Occipital lobe (tissue), 2 donors: ENCODE measurements around the gene OR6A2. TPM values are rescaled to one million over a fixed set of nuclear protein-coding genes. Genes with fewer than 3 reads are reported as not detected.
"Not testable (repeated sequence)": the region's sequence is repeated elsewhere in the genome, so short reads cannot be mapped to it uniquely, and the experiment has no call there.

ENCODE experiments used
- DNase-seq: peaks from one replicate; lab custom pipeline; 2025; lab: John Stamatoyannopoulos, UW
- total RNA-seq: library from RNA; depleted of rRNA; stranded (reverse); fragments of >200 nt; gene quantifications from one replicate; pipeline ENCODE4 v1.2.3, GENCODE V29; 2014

Gene OR6A2
- total RNA-seq: 0.47 TPM

- DNase-seq: no peak
These were observed at the start of gene OR6A2 for GRCh38 chr11:6799402-6799801. TSS of gene OR6A2 (minus strand) at chr11:6799689. CDS start at chr11:6795708, 3,981 bp downstream.

DNA sequence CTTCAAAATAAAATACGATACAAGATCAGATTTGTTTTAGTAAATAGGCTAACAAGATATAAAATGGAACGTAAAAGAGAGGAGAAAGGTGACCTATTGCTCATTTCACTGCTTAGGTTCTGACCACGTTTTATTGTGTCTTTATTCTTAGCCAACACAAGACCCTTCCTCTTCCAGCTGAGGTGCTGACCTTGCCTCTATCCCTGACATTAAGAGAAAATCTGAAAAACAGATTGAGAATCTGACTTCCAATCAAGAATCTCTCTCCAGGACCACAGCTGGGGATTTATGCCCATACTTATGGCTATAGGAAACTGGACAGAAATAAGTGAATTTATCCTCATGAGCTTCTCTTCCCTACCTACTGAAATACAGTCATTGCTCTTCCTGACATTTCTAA lies 45.9 kb upstream of the OR6A2 start, which contains the start of gene OR10A5:
OR10A5 (plus strand) TSS at position 301 of the 400 bp plus-strand sequence; CDS start at position 301, 0 bp downstream.
- no peak for DNase-seq

DNA sequence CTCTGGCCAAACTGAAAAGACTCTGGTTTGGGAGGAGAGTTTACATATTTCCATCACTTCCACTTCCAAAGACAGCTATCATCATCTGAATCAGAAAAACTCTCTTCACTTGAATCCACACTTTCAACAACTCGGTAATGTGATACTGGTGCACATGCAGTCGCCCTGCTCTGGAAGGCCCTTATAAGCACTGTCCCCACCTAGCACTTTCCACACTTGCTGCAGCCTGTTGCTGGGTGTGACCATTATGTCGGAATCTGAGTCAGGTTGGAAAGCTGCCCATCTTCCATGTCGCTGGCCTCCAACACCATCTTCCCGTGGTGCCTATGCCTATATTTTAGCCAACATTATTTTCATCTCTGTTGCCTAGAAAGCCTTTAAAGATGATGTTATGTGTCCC lies 44.9 kb upstream of the OR6A2 start:
- DNase-seq: no peak

GRCh38 chr11:6843670-6844069 lies 44.2 kb upstream of the OR6A2 start:
- no peak for DNase-seq

GRCh38 chr11:6841694-6842093 lies 42.2 kb upstream of the OR6A2 start:
- no peak for DNase-seq

DNA sequence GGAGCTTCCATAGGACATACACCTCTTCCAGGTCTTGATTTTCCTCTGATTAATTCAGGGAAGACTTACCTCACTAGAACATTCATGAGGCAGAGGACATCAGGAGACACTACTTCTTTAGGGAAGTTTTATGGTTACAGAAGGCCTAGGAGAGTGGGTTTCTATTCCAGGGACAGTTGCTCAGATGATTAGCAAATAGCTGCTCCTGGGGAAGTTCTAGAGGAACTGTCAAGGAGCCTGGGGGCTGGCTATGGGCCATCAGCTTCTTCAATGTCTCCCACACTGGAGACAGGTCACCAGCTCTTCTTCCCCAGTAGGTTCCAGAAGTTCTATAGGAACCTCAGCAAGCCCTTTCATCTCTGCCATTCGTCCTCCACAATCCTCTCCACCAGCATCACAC lies 34.5 kb upstream of the OR6A2 start:
- no peak for DNase-seq

GRCh38 chr11:6833356-6833755 lies 33.9 kb upstream of the OR6A2 start:
- no peak for DNase-seq

DNA sequence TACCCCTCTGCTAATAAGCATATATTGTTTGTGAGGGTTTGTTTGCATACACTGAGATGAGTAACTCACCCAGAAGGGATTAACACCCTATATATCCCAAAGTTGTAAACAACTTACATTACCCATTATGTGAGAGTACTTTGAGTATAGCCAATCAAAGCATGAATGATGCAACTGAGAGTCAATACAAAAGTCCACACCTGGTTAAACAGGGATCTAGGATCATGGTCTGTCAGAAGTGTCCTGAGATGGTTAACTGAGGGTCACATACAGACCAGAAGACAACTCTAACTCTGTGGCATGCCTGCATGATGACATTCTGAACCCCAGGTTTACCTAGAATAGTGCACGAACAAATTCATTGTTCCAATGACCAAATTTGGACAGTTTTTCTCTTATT lies 28.6 kb upstream of the OR6A2 start:
- no peak for DNase-seq

- no peak for DNase-seq
These were observed 25.8 kb upstream of the OR6A2 start for GRCh38 chr11:6825231-6825744.

GRCh38 chr11:6824136-6824823 lies 24.8 kb upstream of the OR6A2 start:
- no peak for DNase-seq

- DNase-seq: no peak
These were observed 19.5 kb upstream of the OR6A2 start for GRCh38 chr11:6818967-6819366.

DNA sequence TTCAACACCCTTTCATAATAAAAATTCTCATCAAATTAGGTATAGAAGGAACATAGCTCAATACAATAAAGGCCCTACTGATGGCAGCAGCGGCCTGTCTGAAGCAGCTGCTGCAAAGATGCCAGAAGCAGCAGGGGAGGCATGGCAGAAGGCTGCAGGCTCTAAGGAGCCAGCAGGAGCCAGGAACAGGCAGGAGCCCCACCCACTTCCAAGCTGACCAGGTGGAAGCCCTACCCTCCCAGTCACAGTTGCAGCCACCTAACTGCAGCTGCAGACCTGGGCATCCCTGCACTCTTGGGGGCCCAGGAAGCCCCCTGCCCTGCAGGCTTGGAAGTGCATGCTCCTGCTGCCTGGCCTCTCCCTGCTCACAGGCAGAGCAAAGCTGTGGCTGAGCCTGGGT lies 18.2 kb upstream of the OR6A2 start:
- no peak for DNase-seq

DNA sequence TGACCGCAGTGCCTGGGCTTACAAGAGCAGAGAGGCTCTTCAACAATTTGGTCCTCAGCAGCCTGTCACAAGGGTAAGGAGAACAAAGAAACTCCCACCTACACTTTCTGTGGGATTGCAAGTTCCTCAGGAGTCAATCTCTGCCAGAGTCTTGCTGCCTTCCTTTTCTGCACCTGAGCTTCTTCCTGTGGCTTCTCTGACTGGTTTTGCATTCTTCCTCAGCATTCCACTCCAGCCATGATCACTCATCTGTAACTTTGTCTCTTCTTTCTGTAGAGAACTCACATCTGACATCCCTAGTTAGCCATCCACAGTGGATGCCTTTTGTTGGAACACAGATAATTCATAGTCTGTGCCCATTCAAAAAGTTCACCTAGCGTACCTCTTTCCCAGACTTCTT lies 14.2 kb upstream of the OR6A2 start:
- no peak for DNase-seq

DNA sequence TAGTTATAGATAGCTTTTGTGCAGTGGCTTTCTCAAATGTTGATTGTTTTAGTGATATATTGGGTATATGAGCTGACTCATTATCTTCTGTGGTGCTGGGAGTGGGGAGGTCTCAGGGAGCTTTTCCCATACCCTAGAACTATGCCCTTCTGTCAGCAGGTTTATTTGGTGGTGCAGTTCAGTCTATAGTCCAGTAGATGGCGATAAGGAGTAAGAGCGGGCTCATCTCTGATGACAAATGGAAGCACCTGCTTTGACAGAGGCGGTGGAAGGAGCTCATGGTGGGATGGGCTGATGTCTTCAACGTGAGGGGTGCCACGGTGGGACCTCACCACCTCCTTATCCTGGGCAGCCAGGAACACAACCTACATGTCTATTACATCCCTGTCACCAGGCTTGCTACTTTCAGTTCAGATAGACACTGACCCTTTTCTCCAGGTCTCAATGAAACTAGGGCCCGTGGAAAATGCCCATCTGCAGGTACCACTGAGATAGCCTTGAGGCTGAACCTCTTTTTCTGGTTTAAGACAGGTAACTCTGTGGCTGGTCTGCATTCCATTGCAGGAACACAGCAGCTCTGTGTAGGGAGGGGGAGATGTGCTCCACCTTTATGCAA lies 13.0 kb upstream of the OR6A2 start:
- no peak for DNase-seq

DNA sequence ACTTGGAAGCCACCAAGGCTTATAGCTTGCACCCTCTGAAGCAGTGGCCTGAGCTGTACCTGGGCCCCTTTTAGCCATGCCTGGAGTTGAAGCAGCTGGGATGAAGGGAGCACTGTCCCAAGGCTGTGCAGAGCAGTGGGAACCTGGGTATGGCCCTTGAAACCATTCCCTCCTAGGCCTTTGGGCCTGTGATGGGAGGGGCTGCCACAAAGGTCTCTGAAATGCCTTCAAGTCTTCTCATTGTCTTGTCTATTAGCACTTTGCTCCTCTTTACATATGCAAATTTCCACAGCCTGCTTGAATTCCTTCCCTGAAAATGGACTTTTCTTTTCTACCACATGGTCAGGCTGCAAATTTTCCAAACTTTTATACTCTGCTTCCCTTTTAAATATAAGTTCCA lies 1.6 kb upstream of the OR6A2 start:
- not testable (repeated sequence) for DNase-seq

GRCh38 chr11:6794639-6795038 lies 4.8 kb downstream of the OR6A2 start:
- no peak for DNase-seq

DNA sequence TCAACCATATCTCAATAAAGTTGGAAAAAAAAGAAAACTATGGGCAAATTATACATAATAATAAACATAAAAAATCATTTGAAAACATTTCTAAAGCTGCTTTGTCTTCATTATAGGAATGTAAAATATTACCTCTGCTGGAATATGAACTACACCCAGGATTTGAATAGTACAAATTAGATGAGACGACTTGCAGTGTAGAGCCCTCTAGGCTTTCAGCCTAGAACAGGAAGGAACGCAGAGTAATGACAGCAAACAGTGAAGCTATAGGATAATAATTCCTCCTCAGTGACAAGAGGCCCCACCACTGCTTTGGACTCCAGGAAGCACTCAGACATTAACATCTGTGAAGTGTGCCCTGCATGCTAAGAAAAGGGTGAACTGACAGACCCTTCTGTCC lies 8.9 kb downstream of the OR6A2 start:
- DNase-seq: no peak

DNA sequence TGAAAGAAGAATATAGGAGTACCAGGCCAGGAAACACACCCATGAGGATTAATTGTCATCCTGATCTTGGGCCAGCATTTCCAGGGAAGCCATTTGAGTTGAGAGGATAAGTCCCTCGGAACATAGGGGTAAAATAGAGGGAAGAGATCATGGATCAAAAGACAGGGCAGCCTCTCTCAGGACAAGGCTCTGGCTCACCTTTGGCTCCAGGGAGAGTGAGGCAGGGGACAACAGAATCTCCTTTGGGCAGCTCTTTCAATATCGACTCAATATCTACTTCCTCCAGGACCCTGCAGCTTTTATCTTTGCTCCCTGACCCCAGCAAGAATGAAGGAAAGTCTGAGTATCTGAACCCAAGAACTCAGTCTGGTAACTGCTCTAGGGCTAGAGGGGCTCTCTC lies 16.8 kb downstream of the OR6A2 start, which contains the start of gene OR2AG1:
OR2AG1 (plus strand) TSS at position 301 of the 400 bp plus-strand sequence. CDS start 2,018 bp downstream, outside the sequence.
- DNase-seq: no peak

DNA sequence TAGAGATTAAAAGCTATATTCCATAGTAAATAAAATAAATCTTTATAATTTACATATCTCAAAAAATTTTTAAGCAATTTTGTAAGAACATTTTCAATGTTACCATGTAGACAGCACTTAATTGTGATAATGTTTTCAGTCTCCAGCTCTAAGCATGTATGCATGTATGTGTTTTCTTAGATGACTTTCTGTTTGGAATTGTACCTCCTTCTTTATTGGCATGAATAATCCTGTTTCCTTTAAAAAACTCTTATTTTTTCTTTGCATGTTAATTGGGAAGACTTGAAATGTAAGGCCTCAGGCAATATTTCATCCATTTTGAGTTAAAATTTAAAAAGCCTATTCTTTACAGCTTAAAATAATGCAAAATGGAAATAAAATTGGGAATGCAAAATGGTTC lies 18.7 kb downstream of the OR6A2 start:
- no peak for DNase-seq

DNA sequence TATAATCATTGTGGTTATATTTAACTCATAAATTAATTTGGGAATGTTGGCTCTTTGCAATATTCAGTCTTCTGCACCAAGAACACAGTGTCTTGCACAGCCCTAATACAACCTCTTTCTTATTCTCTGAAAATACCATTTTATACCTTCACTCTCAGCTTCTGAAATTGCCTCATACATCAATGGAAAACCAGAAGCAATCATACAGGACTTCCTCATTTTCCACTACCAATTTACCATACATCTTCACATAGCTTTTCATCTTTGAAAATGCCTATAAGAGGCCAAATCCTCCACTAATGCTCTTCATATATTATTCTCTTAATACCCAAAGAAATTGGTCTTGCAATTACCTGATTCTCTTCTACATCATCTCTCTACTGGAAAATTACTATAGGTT lies 21.0 kb downstream of the OR6A2 start:
- no peak for DNase-seq

DNA sequence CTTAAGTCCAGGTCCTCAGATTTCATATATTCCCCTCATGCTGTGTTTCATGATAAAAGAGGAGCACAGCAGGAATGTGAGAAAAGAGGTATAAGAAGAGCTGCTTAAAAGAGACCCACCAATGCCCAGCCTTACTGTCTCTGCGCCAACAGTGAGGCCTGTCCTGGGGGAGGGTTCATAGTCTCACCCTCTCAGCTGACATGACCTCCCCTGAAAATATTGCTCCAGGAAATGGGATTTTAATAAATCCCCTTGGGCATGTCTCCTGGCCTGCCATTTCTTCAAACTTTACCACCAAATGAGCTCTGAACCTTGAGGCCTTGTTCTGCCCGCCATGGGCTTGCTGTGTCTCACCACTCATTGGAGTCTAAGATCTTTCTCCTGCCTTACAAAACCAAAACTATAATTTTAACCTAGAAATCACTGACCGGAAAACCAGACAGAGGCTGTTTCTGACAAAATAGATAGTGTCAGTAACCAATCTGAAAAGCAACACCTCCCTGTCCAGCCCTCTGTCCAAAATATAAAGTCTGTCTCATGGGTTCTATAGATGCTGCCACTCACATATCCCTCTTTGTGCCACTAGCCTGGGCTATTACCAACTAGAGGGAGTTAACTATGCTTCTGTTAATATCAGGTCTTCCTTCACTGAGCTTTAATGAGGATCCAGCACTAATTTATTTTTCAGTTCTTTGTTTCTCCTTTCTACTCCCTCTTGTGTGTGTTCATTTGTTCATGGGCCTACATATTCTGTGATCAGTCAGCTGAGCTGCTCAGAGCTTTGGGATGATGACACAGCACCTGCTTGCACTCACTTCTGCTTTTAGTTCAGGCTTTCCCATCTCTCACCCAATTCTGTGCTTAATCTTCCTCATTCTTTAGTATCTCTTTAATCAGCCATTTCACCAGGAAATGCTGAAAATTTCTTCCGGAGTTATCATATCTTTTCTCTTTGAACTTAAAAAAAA lies 27.3 kb downstream of the OR6A2 start, which contains the start of gene OR2AG2:
OR2AG2 (minus strand) TSS at position 51 of the 968 bp plus-strand sequence. CDS start 3,019 bp downstream, outside the sequence.
- DNase-seq: no peak
